Activated CD4-positive, alpha-beta T cell treated with anti-CD3 and anti-CD28 coated beads for 24 hours (primary cell): ENCODE data around the gene ROPN1B.
"Not testable (repeated sequence)": the region's sequence is repeated elsewhere in the genome, so short reads cannot be mapped to it uniquely, and the experiment has no call there.

Experiments used
- DNase-seq, 2 donors: peaks; one replicate each; pipeline ENCODE4 v3.0.0-alpha.2; 2020; ENCODE audit warnings: low read depth in 2 of 2

ROPN1B gene

DNA sequence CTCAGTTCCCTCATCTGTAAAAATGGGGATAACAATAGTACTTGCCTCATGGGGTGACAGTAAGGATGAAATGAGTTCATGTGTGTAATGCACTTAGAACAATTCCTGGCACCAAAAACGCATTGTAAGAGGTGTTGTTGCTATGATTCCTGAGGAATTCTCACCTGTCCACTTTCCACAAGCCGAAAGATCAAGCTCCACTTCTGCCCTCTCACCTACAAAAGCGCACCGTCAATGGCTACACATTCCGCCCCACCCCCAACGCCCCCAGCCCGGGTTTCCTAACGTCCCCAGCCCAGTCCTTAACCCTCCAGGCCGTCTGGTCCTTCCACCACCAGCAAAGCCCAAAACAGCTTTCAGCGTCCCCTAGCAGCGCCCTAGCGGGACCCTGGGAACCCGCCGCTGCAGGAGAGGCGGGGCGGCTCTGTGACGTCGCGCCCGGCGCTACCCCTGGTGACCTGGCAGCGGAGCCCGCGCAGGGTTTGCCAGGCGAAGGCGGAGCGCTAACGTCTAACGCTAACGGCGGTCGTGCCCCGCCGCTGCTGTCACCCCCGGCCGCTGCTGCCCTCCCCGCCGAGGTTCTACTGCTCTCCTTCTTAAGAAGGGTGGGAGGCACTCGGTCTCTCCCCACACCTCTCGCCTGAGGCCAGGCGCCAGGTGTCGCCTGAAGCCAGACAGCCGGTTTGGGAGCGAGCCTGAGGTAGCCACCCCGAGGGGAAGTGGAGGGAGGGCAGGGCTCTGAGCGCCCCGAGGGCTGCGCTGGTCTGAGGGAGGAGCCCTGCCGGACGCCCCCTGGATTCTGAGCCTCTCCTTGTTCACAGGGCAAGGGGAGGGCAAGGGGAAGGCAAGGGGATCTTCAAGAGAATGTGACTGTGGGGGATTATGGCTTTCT is at the start of gene ROPN1B:
ROPN1B (plus strand) TSS at position 478 of the 892 bp plus-strand sequence. CDS start 2,877 bp downstream, outside the sequence.
- not testable (repeated sequence) for DNase-seq

- not testable (repeated sequence) for DNase-seq
These were observed 48.8 kb upstream of the ROPN1B start for GRCh38 chr3:125920191-125920590.

DNA sequence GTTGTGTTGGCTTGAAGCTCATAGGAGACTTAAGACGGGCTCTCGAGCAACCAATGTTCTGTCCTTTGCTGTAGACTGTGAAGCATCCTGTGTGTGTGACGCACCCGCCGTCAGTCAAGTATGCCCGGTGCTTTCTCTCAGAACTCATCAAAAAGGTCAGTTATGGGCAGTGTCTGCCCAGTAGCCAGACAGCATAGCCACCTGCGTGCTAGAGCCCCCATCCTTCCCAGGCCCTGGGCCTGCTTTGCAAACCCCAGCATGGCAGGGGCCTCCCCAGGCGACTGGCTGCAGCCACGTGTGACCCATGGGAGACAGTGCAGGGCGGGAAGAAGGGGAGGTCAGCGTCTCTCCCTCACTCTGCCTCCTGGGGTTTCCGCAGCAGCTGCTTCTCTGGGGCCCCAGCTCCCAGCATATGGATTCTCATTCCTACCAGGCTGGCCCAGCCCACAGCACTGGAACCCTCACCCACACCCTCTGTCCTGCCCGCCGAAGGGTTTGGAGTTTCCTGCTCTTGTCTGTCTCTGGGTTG is 48.2 kb upstream of the ROPN1B start:
- DNase-seq: not testable (repeated sequence)

DNA sequence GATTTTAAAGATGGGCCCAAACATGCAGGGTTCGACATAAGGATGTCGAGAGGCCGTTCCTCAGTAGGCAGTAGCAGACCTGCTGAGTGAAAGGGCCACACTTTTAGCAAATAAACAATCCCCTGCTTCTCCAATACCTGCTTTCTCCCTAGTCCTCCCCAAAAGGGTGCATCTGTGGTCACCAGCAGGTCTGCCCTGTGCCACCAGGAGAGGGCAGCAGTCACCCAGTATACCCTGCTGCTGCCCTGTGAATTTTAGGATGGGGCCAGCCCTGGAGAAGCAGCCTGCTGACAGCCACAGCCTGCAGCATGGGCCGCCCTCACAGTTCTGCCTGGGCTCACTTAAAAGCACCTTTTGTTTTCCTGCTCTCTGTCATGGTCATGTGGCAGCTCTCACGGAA is 47.3 kb upstream of the ROPN1B start:
- peak in 1 of 2 donors; percentile 28 for DNase-seq

DNA sequence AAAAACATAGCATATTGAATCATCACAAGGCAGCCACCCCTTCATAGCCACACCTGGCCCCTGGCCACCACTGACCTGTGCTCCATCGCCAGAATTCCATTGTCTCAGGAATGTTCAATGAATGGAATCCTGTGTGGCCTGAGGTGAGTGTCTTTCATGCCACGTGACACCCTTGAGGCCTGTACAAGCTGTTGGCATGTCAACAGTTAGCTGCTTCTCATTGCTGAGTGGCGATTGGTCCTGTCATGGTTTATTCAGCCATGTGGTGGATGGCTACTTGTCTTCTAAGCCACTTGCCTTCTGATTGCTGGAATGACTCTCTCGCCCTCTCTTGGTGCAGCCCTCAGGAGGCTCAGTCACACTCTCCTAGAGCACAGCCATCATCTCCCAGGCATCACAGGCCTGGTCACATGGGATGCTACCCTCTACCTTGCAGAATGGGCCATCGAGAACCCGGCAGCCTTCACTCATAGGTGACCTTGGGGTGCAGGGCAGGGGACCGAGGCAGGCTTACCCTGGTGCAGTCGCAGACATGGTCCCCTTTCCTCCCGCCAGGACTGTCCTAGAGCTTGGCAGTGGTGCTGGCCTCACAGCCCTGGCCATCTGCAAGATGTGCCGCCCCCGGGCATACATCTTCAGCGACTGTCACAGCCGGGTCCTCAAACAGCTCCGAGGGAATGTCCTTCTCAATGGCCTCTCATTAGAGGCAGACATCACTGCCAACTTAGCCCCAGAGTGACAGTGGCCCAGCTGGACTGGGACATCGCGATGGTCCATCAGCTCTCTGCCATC is 45.5 kb upstream of the ROPN1B start:
- not testable (repeated sequence) for DNase-seq

- DNase-seq: not testable (repeated sequence)
These were observed 44.7 kb upstream of the ROPN1B start for GRCh38 chr3:125924276-125924675.

DNA sequence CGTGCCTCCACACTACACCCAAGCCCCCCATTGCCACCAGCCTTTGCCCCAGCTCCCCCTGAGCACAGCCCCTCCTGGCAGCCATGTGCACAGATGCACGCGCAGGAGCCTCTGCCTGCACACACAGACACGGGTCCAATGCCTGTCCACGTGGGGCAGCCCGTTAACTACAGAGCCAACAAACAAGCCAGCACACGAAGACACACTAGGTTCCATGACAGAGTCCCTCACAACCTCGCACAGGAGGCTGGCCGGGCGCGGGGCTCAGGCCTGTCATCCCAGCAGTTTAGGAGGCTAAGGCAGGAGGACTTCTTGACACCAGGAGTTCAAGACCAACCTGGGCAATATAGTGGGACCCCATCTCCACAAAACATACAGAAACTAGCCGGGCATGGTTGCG is 43.3 kb upstream of the ROPN1B start:
- DNase-seq: not testable (repeated sequence)

- DNase-seq: peak; percentile 43 to 54
These were observed 40.0 kb upstream of the ROPN1B start for GRCh38 chr3:125928771-125929545.

- DNase-seq: not testable (repeated sequence)
These were observed 39.2 kb upstream of the ROPN1B start for GRCh38 chr3:125929765-125930164.

DNA sequence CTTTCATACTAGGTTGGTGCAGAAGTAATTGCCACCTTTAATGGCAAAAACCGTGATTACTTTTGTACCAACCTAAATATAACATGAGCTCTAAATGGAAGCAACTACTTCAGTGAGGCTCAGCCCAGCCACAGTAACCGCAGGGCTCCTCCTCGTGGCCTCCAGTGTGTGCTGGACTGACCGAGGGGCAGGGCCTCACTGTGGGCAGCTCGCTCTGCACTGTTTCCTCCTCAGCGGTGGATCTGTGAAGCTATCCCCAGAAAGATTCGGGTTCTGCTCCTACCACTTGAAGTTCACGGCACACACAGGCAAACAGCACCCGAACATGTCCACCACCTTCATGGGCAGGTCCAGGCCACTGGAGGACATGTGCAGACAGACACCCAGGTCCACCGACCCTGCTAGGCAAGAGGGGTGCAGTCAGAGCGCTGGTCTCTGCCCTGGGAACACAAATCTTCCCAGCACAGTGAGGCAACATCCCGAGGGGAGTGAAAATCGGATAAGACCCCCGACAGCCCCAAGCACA is 37.6 kb upstream of the ROPN1B start:
- DNase-seq: not testable (repeated sequence)

GRCh38 chr3:125933397-125934173 is 35.4 kb upstream of the ROPN1B start:
- DNase-seq: not testable (repeated sequence)

DNA sequence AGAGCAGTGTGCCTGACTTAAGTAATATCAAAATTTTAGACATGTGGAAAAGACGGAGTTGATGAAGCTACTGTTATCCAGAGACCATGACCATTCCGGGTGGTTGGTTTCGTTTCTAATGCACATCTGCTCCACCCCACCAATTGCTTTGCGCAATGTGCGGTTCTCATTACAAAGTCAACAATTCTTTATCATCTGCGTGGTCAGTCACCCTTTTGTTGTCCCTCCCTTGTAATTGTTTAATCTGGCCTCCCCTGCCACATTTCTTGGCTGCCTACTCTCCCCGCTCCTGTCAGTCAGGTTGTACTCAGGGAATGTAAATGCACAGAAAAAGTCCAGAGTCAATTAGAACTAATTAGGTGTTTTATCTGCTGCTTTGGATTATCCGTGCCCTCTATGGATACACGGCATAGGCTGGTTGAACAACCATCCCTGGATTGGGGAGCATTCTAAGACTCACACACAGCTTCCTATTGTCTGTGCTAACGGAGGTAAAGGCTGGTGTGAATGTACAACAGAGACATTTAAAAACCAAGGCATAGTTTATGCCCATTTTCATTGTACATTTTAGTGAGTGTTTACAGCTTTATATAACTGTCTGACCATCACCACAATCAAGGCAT is 33.6 kb upstream of the ROPN1B start:
- DNase-seq: not testable (repeated sequence)

- DNase-seq: not testable (repeated sequence)
These were observed 32.7 kb upstream of the ROPN1B start for GRCh38 chr3:125936210-125936815.

DNA sequence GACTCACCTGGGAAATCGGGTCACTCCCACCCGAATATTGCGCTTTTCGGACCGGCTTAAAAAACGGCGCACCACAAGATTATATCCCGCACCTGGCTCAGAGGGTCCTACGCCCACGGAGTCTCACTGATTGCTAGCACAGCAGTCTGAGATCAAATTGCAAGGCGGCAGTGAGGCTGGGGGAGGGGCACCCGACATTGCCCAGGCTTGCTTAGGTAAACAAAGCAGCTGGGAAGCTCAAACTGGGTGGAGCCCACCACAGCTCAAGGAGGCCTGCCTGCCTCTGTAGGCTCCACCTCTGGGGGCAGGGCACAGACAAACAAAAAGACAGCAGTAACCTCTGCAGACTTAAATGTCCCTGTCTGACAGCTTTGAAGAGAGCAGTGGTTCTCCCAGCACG is 32.1 kb upstream of the ROPN1B start:
- not testable (repeated sequence) for DNase-seq

DNA sequence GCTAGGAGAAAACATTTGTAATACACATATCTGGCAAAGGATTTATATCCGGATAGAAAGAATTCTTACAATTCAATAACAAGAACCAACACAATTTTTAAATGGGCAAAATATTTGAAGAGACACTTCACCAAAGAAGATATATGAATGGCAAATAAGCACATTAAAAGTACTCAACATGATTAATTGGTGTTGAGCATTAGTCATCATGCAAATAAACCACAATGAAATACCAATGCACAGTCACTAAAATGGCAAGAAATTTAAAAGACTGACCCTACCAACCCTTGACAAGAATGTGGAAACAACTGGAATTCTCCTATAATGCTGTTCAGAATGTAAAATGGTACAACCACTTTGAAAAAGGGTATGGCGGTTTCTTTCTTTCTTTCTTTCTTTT is 21.2 kb upstream of the ROPN1B start:
- DNase-seq: not testable (repeated sequence)

DNA sequence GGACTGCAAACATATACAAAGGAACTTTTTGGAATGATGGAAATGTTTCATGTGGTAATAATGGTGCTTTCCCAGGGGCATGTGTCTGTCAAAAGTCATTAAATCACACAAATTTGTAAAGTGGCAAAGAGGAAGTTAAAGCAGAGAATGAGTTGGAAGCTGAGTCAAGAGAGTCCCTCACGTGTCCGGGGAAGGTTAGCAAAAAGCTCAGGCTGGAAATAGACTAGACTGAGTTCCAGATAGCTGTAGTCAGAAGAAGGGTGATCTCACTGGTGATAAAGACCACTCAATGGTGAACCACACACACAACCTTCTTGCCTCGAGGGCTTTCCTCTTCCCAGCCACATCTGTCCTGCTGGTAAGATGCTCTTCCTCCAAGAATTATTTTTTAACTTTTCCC is 20.1 kb upstream of the ROPN1B start:
- not testable (repeated sequence) for DNase-seq

DNA sequence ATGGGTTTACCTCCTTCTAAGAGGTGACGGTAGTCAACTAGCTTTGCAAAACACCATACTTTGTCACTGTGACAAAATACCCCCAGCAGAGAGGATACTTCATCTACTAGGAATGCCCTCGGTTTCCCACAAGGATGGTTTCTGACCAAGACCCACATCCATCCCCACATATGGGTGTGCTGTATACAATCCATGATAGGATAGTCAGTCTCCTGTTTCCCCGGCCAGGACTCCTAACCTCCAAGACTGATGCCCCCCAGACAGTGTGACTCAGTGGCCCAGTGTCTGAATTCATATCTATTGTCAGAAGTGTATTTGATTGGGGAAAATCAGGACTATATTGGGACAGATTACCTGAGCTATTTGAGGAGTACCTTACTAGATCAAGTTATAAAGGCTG is 17.8 kb upstream of the ROPN1B start:
- DNase-seq: not testable (repeated sequence)

GRCh38 chr3:125957020-125957419 is 12.0 kb upstream of the ROPN1B start:
- not testable (repeated sequence) for DNase-seq
